ENCODE measurements around the gene NLRP3.
A peak's percentile ranks its signal among the peaks of the same experiment; 100 is the strongest.
"Not testable (repeated sequence)": the region's sequence is repeated elsewhere in the genome, so short reads cannot be mapped to it uniquely, and the experiment has no call there.

The NLRP3 gene

GRCh38 chr1:247371801-247372259 is 44.1 kb upstream of the NLRP3 start:
- no peak overlapping the region for H3K27ac ChIP-seq

DNA sequence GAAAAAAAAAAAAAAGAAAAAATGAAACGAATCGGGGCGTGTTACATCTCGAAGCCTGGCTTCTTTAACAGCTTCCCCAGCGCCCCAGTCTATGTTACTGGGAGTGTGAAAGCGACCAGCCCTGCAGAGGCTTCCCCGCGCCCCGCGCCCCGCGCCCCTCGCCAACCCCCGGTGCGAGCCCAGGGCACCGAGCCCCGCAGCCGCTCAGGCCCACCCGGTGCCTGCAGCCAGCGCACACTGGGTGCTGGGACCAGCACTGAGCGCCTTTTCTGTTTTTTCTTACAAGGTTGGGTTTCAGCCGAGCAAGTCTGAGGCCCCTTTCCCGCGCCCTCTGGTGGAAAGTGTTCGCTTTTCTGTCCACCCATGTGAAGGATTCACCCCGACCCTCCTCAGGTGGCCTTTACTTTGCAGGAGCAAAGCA is 42.2 kb upstream of the NLRP3 start:
- H3K27ac ChIP-seq = no peak overlapping the region
- TF ChIP-seq, protein P1, sequence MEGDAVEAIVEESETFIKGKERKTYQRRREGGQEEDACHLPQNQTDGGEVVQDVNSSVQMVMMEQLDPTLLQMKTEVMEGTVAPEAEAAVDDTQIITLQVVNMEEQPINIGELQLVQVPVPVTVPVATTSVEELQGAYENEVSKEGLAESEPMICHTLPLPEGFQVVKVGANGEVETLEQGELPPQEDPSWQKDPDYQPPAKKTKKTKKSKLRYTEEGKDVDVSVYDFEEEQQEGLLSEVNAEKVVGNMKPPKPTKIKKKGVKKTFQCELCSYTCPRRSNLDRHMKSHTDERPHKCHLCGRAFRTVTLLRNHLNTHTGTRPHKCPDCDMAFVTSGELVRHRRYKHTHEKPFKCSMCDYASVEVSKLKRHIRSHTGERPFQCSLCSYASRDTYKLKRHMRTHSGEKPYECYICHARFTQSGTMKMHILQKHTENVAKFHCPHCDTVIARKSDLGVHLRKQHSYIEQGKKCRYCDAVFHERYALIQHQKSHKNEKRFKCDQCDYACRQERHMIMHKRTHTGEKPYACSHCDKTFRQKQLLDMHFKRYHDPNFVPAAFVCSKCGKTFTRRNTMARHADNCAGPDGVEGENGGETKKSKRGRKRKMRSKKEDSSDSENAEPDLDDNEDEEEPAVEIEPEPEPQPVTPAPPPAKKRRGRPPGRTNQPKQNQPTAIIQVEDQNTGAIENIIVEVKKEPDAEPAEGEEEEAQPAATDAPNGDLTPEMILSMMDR (IDR thresholded peaks at IDR 0.05) = peak; percentile 18
- no peak for TF ChIP-seq ZFX (IDR thresholded peaks at IDR 0.05; ENCODE audit: borderline replicate concordance)

More at GRCh38 chr1:247371801-247372259, 44.1 kb upstream of the NLRP3 start:
- TF ChIP-seq ZFX (IDR thresholded peaks at IDR 0.05; ENCODE audit: borderline replicate concordance) = no peak
- TF ChIP-seq, protein P1 (IDR thresholded peaks at IDR 0.05) = no peak

- H3K27ac ChIP-seq = not testable (repeated sequence)
Observed at GRCh38 chr1:247374651-247375334, 41.2 kb upstream of the NLRP3 start.

- H3K27ac ChIP-seq = no peak overlapping the region
- TF ChIP-seq, protein P1 (IDR thresholded peaks at IDR 0.05) = no peak
- TF ChIP-seq ZFX (IDR thresholded peaks at IDR 0.05; ENCODE audit: borderline replicate concordance) = no peak
Observed at GRCh38 chr1:247375747-247376146, 40.2 kb upstream of the NLRP3 start.

- TF ChIP-seq ZFX (IDR thresholded peaks at IDR 0.05; ENCODE audit: borderline replicate concordance) = no peak
- TF ChIP-seq, protein P1 (IDR thresholded peaks at IDR 0.05) = no peak
- H3K27ac ChIP-seq = no peak overlapping the region
Observed at GRCh38 chr1:247376659-247377058, 39.3 kb upstream of the NLRP3 start.

GRCh38 chr1:247377656-247378055 is 38.3 kb upstream of the NLRP3 start:
- H3K27ac ChIP-seq = not testable (repeated sequence)

GRCh38 chr1:247378334-247379073 is 37.5 kb upstream of the NLRP3 start:
- no peak overlapping the region for H3K27ac ChIP-seq
- TF ChIP-seq, protein P1 (IDR thresholded peaks at IDR 0.05) = no peak
- no peak for TF ChIP-seq ZFX (IDR thresholded peaks at IDR 0.05; ENCODE audit: borderline replicate concordance)

DNA sequence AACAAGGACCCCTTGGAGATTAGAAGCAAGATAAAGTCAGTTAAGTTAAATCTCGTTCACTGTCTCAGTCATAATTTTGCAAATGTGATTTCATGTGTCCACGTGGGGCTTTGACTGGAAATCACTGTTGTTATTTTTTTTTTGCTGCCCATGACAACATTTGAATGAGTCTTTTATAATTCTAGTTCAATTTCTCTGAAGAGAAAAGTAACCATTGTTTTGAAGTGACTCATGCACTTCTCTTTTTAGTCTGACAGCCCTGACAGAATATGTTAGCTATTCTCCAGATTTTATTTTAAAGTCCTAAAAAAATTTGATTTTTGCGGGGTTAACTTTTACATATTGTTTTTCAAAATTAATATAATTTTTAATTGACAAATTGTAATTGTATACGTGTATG is 30.7 kb upstream of the NLRP3 start:
- no peak overlapping the region for H3K27ac ChIP-seq
- TF ChIP-seq, protein P1 (IDR thresholded peaks at IDR 0.05) = no peak
- no peak for TF ChIP-seq ZFX (IDR thresholded peaks at IDR 0.05; ENCODE audit: borderline replicate concordance)
